ENCODE results near the gene ACAD8. TPM values are rescaled to one million over a fixed set of nuclear protein-coding genes. Genes with fewer than 3 reads are reported as not detected.

Gene ACAD8
- total RNA-seq, 1 donor from 2014 or later = 28.6 TPM

DNA sequence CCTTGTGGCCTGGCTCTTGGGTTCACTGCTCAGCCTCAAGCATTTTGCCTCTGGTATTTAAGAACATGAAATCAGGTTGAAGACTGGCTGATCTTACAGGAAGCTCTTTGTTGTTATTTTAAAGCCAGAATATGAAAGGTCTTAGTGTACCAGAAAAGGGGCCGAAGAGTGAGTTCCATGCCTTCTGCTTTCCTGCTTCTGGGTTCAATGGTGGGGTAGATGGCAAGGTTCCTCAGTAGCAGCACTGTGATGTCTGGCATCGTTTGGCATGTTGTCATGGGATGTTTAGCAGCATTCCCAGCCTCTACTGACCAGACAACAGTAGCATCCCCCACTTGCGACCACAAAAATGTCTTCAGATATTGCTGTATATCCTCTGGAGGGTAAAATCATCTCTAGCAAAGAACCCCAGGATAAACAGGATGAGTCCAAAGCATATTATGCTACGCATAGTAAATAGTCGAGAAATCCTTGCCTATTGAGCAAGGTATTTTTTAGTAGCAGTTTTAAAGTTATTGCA, 26.5 kb upstream of the ACAD8 start:
- Histone ChIP-seq H3K4me1 (peaks cover 19 to 27% of the 10 kb centered on the region in 2 donors), H3K27ac (no peak overlapping the region), H3K27me3 (no peaks in the 10 kb centered on the region), H3K4me3 (peak overlapping the region in 1 of 2 donors; percentile 92), H3K9me3 (no peaks in the 10 kb centered on the region), H3K36me3 (no peaks in the 10 kb centered on the region)
- DNase-seq (ENCODE audit: low spot score in 2 of 2) = no peak
- intact Hi-C loops (cut with DNase I) = no loop called here
- TF ChIP-seq, protein P1, sequence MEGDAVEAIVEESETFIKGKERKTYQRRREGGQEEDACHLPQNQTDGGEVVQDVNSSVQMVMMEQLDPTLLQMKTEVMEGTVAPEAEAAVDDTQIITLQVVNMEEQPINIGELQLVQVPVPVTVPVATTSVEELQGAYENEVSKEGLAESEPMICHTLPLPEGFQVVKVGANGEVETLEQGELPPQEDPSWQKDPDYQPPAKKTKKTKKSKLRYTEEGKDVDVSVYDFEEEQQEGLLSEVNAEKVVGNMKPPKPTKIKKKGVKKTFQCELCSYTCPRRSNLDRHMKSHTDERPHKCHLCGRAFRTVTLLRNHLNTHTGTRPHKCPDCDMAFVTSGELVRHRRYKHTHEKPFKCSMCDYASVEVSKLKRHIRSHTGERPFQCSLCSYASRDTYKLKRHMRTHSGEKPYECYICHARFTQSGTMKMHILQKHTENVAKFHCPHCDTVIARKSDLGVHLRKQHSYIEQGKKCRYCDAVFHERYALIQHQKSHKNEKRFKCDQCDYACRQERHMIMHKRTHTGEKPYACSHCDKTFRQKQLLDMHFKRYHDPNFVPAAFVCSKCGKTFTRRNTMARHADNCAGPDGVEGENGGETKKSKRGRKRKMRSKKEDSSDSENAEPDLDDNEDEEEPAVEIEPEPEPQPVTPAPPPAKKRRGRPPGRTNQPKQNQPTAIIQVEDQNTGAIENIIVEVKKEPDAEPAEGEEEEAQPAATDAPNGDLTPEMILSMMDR (IDR thresholded peaks at IDR 0.05) = no peak

DNA sequence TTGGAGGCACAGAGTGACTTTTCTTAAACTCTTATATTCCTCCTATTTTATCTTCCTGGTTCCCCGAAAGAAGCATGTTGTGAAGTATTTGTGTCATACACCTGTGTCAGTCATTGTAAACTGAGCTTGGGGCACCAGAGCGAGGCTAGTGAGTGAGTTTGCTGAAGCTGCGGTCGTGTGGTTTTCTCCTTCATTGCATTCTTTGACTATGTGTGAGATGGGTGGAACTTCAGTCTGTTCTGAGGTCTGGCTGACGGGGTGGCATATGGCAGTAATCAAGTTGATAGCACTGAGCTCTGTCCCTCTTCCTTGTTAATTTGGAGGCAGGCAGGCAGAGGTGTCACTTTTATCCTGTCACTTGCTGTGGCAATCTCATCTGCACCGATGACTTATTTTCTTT, 24.7 kb upstream of the ACAD8 start:
- H3K4me3 ChIP-seq = no peak overlapping the region
- intact Hi-C loops (cut with DNase I) = no loop called here
- peaks cover 11 to 19% of the 10 kb centered on the region in 2 donors for H3K4me1 ChIP-seq
- H3K27me3 ChIP-seq = no peaks in the 10 kb centered on the region
- TF ChIP-seq, protein P1 (IDR thresholded peaks at IDR 0.05) = no peak
- no peaks in the 10 kb centered on the region for H3K36me3 ChIP-seq
- no peaks in the 10 kb centered on the region for H3K9me3 ChIP-seq
- DNase-seq (ENCODE audit: low spot score in 2 of 2) = no peak
- no peak overlapping the region for H3K27ac ChIP-seq

DNA sequence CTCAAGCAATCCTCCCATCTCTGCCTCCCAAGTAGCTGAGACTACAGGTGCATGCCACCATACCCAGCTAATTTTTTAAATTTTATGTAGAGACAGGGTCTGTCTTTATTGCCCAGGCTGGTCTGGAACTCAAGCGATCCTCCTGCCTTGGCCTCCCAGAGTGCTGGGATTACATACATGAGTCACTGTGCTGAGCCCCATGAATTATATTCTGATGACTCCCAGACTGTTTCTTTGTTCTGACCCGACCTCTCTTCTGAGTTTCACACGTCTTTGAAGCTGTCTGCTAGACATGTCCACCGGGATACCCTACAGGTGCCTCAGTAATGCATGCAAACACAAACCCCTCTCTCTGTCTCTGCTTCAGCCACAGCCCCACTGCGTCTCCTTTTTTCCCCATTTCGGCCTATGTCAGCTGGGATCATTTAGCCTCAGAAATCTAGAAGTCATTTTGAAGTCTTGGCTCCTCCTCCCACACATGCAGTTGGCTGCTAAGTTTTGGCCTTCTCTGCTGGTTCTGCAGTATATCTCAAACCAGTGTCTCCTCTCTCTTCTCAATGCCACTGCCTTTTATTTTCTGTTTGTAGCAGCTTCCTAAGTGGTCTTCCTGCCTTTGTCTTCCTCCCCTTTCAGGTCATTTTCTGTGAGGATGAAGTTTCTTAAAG, 24.1 kb upstream of the ACAD8 start:
- intact Hi-C loops (cut with DNase I) = no loop called here
- Histone ChIP-seq H3K4me3 (no peak overlapping the region), H3K27ac (no peak overlapping the region), H3K9me3 (no peaks in the 10 kb centered on the region), H3K27me3 (no peaks in the 10 kb centered on the region), H3K4me1 (peaks cover 11 to 19% of the 10 kb centered on the region in 2 donors), H3K36me3 (no peaks in the 10 kb centered on the region)
- TF ChIP-seq, protein P1 (IDR thresholded peaks at IDR 0.05) = no peak
- no peak for DNase-seq (ENCODE audit: low spot score in 2 of 2)

DNA sequence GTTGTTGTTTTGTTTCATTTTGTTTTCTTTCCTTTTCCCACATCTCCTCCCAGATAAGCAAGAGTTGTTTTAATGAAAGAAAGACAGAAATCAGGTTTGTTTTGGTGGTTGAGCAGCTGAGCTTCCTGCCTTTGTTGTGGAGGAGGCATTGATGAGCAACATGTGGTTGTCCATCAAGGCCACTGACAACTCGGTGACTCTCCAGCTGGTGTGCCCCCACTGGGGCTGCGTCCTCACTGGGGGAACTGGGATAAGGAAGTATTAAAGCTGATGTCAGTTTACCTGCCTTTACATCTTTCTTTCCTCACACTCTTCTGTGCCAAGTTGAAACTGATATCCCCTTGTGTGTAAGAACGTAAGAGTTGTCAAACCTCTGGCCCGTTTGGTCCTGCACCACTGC, 23.0 kb upstream of the ACAD8 start:
- Histone ChIP-seq H3K4me3 (no peak overlapping the region), H3K27ac (no peak overlapping the region), H3K4me1 (peaks cover 9 to 19% of the 10 kb centered on the region in 2 donors), H3K27me3 (no peaks in the 10 kb centered on the region), H3K9me3 (no peaks in the 10 kb centered on the region), H3K36me3 (peaks cover 5 to 6% of the 10 kb centered on the region in 2 donors)
- intact Hi-C loops (cut with DNase I) = no loop called here
- TF ChIP-seq, protein P1 (IDR thresholded peaks at IDR 0.05) = no peak
- no peak for DNase-seq (ENCODE audit: low spot score in 2 of 2)

DNA sequence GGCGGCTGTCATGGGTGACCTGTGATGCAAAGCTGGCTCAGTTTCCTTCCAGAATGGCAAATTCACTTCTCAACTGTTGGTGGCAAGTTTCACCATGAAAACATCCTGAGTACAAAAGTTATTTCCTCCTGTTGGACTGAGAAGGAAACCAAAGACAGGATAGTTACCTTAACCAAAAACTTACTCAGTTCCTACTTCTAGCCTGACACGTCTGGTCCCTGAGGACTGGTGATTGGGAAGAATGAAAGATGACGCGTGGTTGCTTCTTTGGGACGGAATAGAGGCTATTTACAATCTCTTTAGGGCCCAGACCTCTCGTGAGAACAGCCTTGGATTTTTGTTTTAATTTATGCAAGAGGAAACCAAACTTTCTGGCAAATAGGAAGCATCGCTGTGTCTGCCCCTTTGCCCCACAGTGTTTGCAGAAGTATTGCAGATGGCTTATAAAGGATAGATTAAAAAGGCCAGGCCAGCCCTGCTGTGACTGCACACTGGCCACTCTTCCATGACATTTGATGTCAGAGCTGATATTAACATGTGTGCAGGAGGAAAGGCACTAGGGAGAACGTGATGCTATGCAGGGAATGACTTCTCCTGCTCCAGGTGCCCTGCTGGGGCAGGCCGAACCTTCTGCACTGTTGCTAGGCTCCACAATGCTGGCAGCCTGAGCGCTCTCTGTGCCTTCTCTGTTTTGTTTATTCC, 21.3 kb upstream of the ACAD8 start:
- intact Hi-C loops (cut with DNase I) = no loop called here
- H3K4me1 ChIP-seq = peaks cover 0 to 2% of the 10 kb centered on the region in 2 donors
- no peak overlapping the region for H3K4me3 ChIP-seq
- no peaks in the 10 kb centered on the region for H3K9me3 ChIP-seq
- no peaks in the 10 kb centered on the region for H3K27me3 ChIP-seq
- H3K36me3 ChIP-seq = peaks cover 5 to 17% of the 10 kb centered on the region in 2 donors
- peak in 1 of 2 donors; percentile 31 for DNase-seq (ENCODE audit: low spot score in 2 of 2)
- TF ChIP-seq, protein P1 (IDR thresholded peaks at IDR 0.05) = no peak
- no peak overlapping the region for H3K27ac ChIP-seq
